ENCODE results near the gene PJVK.

DNA sequence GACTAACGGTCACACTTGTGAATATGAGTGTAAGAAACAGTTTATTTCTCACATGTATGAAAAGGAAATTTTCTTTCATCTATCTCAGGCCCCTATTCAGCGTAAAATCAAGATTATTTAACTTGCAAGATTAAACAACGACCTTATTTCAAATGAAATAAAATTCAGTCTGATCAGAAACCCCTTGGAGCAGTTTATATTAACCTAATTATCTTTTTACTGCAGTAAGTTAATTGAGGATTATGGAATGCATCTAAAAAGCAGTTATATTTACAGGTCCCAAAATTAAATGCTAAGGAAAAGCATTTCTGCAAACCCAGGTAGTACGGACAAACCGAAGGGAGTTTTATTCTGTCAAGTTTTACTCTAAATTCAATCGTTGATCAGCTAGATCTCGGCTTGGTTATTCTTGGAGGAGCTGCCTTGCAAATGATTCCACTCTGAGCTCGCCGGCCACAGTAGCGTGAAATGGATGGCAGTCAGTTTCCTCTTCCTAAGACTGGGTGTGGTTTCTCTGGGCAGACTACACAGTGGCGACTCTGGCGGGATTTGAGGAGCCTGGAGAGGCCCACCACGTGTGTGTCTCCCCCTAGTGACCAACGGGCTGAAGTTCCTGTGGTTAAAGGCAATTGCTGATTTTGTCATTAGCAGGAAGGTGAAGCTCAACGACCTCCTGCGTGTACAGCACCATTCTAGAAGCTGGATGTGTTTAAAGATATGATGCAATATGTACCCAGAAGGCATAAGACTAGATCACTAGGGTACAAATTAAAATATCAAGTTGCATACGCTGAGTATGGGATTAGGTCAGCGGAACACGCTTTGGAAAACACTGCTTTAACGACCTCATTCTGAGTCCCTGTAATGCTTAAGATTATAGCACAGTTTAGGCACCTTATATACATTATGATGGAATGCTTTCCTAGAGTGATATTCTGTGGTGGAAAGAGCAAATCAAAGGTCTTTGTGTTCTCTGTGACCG is 36.6 kb upstream of the PJVK start:
- TF ChIP-seq, protein P1, sequence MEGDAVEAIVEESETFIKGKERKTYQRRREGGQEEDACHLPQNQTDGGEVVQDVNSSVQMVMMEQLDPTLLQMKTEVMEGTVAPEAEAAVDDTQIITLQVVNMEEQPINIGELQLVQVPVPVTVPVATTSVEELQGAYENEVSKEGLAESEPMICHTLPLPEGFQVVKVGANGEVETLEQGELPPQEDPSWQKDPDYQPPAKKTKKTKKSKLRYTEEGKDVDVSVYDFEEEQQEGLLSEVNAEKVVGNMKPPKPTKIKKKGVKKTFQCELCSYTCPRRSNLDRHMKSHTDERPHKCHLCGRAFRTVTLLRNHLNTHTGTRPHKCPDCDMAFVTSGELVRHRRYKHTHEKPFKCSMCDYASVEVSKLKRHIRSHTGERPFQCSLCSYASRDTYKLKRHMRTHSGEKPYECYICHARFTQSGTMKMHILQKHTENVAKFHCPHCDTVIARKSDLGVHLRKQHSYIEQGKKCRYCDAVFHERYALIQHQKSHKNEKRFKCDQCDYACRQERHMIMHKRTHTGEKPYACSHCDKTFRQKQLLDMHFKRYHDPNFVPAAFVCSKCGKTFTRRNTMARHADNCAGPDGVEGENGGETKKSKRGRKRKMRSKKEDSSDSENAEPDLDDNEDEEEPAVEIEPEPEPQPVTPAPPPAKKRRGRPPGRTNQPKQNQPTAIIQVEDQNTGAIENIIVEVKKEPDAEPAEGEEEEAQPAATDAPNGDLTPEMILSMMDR (IDR thresholded peaks at IDR 0.05): peak; percentile 90 to 94 (median 92)
- peak; percentile 76 to 81 for TF ChIP-seq POLR2AphosphoS5 (IDR thresholded peaks at IDR 0.05)
- no peak for TF ChIP-seq EP300 (IDR thresholded peaks at IDR 0.05)
- TF ChIP-seq POLR2A (IDR thresholded peaks at IDR 0.05; ENCODE audit: low read depth): no peak
